ENCODE measurements around the gene SCGB3A2.

SCGB3A2 gene

GRCh38 chr5:147918899-147919298 is 40.4 kb downstream of the SCGB3A2 start:
- no peak overlapping the region for H3K4me3 ChIP-seq
- H3K27ac ChIP-seq = no peak overlapping the region
- H3K9ac ChIP-seq = no peak overlapping the region
- H3K27me3 ChIP-seq = no peaks in the 10 kb centered on the region
- no peak overlapping the region for H3K4me2 ChIP-seq
- H4K20me1 ChIP-seq = no peaks in the 10 kb centered on the region
- no peak for TF ChIP-seq Cebpa-rat (IDR thresholded peaks at IDR 0.05)
- no peaks in the 10 kb centered on the region for H3K36me3 ChIP-seq
- H3K4me1 ChIP-seq = peaks cover 0 to 13% (median 0%) of the 10 kb centered on the region in 10 experiments; a peak in 7 of 20 replicates
- H3K9me3 ChIP-seq (replicated peaks in 1 of 11) = no peaks in the 10 kb centered on the region

DNA sequence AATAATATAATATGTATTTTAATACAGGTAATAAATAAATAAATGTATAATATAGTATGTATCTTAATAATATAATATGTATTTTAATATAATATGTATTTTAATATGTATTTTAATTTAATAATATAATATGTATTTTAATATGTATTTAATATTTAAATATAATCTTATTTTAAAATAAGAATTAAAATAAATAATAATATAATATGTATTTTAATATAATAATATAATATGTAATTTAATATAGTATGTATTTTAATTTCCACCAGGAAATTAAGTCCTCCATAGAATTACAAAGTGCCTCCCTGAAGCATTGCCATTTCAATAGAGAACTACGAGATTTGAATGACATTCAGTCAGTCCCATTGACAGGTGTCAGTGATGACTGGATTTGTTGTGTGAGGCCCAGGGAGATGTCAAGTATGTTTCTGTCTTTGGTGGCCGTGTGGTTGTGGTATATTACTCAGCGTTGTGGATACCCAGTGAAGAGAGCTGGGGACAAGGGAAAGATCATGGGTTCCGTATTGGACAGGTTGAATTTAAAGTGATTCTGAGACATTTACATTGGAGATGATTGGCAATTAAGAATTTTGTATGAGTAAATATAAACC is 42.0 kb downstream of the SCGB3A2 start:
- no peak overlapping the region for H3K27ac ChIP-seq
- peaks cover 0 to 13% (median 0%) of the 10 kb centered on the region in 10 experiments; a peak in 7 of 20 replicates for H3K4me1 ChIP-seq
- no peak for TF ChIP-seq Cebpa-rat (IDR thresholded peaks at IDR 0.05)
- no peaks in the 10 kb centered on the region for H3K9me3 ChIP-seq (replicated peaks in 1 of 11)
- H4K20me1 ChIP-seq = no peaks in the 10 kb centered on the region
- H3K4me2 ChIP-seq = peak overlapping the region in 4 of 11 experiments; percentile 21 to 43 (median 40); a peak in 5 of 22 replicates
- H3K36me3 ChIP-seq = no peaks in the 10 kb centered on the region
- H3K9ac ChIP-seq = no peak overlapping the region
- H3K27me3 ChIP-seq = no peaks in the 10 kb centered on the region
- no peak overlapping the region for H3K4me3 ChIP-seq

DNA sequence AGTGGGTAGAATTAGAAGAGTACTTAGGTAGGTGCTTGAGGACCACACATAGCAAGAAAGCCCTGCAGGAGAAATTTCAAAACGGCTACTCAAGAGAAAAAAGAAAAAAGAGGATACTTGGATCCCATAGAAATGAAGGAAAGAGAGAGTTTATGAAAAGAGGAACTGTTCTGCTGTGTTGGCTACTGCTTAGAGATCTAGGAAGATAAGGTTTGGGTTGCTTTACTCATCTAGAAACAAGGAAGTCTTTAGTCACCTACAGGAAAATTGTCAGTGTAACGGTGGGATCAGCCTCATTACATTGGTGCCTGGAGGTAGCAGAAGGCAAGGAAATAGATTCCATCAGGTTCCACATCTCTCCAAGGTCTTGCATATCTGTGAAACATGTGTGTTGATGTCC is 42.6 kb downstream of the SCGB3A2 start:
- H3K27me3 ChIP-seq = no peaks in the 10 kb centered on the region
- no peak overlapping the region for H3K27ac ChIP-seq
- no peak for TF ChIP-seq Cebpa-rat (IDR thresholded peaks at IDR 0.05)
- H3K4me3 ChIP-seq = no peak overlapping the region
- no peaks in the 10 kb centered on the region for H3K36me3 ChIP-seq
- H3K4me2 ChIP-seq = peak overlapping the region in 4 of 11 experiments; percentile 21 to 43 (median 40); a peak in 5 of 22 replicates
- no peak overlapping the region for H3K9ac ChIP-seq
- no peaks in the 10 kb centered on the region for H4K20me1 ChIP-seq
- H3K4me1 ChIP-seq = peaks cover 0 to 14% (median 0%) of the 10 kb centered on the region in 10 experiments; a peak in 7 of 20 replicates
- no peaks in the 10 kb centered on the region for H3K9me3 ChIP-seq (replicated peaks in 1 of 11)

DNA sequence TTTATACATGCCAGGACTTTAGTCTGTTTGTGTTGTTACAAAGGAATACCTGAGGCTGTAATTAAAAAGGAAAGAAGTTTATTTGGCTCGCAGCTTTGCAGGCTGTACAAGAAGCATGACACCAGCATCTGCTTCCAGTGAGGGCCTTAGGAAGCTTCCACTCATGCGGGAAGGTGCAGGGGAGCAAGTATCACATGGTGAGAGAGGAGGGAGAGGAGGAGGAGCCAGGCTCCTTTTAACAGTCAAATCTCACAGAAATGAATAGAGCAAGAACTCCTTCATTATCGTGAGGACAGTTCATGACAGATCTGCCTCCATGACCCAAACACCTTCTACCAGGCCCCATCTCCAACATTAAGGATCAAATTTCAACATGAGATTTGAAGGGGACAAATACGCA is 46.5 kb downstream of the SCGB3A2 start:
- H3K4me2 ChIP-seq = no peak overlapping the region
- no peak overlapping the region for H3K9ac ChIP-seq
- 0 out of 22 replicates have a peak, but pooled peaks cover 0 to 3% (median 0%) of the 10 kb centered on the region in 11 experiments for H3K9me3 ChIP-seq (replicated peaks in 1 of 11)
- no peak for TF ChIP-seq Cebpa-rat (IDR thresholded peaks at IDR 0.05)
- H3K4me1 ChIP-seq = peaks cover 0 to 50% (median 14%) of the 10 kb centered on the region in 10 experiments; a peak in 12 of 20 replicates
- H3K4me3 ChIP-seq = no peak overlapping the region
- H3K27me3 ChIP-seq = no peaks in the 10 kb centered on the region
- H3K27ac ChIP-seq = no peak overlapping the region
- H3K36me3 ChIP-seq = no peaks in the 10 kb centered on the region
- H4K20me1 ChIP-seq = no peaks in the 10 kb centered on the region

- peak overlapping the region in 1 of 10 experiments; percentile 18; a peak in 2 of 20 replicates for H3K4me3 ChIP-seq
- H4K20me1 ChIP-seq = no peaks in the 10 kb centered on the region
- H3K36me3 ChIP-seq = no peaks in the 10 kb centered on the region
- H3K27me3 ChIP-seq = no peaks in the 10 kb centered on the region
- no peak for TF ChIP-seq Cebpa-rat (IDR thresholded peaks at IDR 0.05)
- H3K9me3 ChIP-seq (replicated peaks in 1 of 11) = 0 out of 22 replicates have a peak, but pooled peaks cover 0 to 10% (median 0%) of the 10 kb centered on the region in 11 experiments
- peaks cover 0 to 64% (median 16%) of the 10 kb centered on the region in 10 experiments; a peak in 12 of 20 replicates for H3K4me1 ChIP-seq
- no peak overlapping the region for H3K9ac ChIP-seq
- peak overlapping the region in 7 of 11 experiments; percentile 22 to 65 (median 55); a peak in 13 of 22 replicates for H3K4me2 ChIP-seq
- peak overlapping the region in 5 of 11 experiments; percentile 4 to 53 (median 43); a peak in 8 of 22 replicates for H3K27ac ChIP-seq
Observed at GRCh38 chr5:147927901-147928300, 49.4 kb downstream of the SCGB3A2 start.

DNA sequence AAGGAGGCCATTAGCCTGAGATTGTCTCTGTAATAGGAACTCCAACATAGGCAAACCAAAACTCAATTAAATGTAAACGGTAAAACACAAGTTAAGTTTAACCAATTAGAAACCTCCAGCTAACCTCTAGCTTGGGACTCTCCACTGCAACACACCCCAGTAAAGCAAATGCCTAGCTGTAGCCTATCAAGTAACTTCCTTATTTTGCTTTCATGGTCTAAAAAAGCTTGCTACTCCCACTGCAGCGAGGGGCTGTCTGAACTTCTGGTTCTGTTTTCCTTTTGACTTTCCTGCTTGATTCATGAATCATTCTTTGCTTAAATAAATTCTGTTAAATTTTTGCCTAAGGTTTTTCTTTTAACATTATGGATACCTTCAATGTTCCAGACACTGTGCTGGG is 52.3 kb downstream of the SCGB3A2 start:
- peak overlapping the region in 6 of 11 experiments; percentile 1 to 70 (median 44); a peak in 10 of 22 replicates for H3K4me2 ChIP-seq
- TF ChIP-seq Cebpa-rat (IDR thresholded peaks at IDR 0.05) = no peak
- no peak overlapping the region for H3K4me3 ChIP-seq
- peak overlapping the region in 5 of 11 experiments; percentile 10 to 58 (median 50); a peak in 9 of 22 replicates for H3K27ac ChIP-seq
- no peaks in the 10 kb centered on the region for H3K36me3 ChIP-seq
- peaks cover 0 to 64% (median 16%) of the 10 kb centered on the region in 10 experiments; a peak in 12 of 20 replicates for H3K4me1 ChIP-seq
- 0 out of 22 replicates have a peak, but pooled peaks cover 0 to 10% (median 0%) of the 10 kb centered on the region in 11 experiments for H3K9me3 ChIP-seq (replicated peaks in 1 of 11)
- H3K27me3 ChIP-seq = no peaks in the 10 kb centered on the region
- H3K9ac ChIP-seq = no peak overlapping the region
- no peaks in the 10 kb centered on the region for H4K20me1 ChIP-seq

Data from BLaER1 treated with 17β-estradiol and CSF1 and Interleukin-3, amounts not matched to agents 10 nM and 100 nM (cell line).